Measurements from ENCODE around the gene CCDC87. TPM values are rescaled to one million over a fixed set of nuclear protein-coding genes. Genes with fewer than 3 reads are reported as not detected.

The CCDC87 gene
- total RNA-seq, 1 experiment from 2014 or later, result 1.1 TPM

GRCh38 chr11:66564984-66565383, 27.9 kb downstream of the CCDC87 start:
- no peak overlapping the region for H2BK15ac ChIP-seq (ENCODE audit: low read depth, low read length)
- no peaks in the 10 kb centered on the region for H3K9me3 ChIP-seq (ENCODE audit: control insufficient read depth, low read depth, low read length)
- no CpG with 5 or more reads among the region's 5 CpGs for WGBS (ENCODE audit: extremely low coverage, insufficient read length, low lambda C conversion rate)
- no peak overlapping the region for H2BK120ac ChIP-seq (ENCODE audit: low read depth, low read length, poor library complexity, severe bottlenecking)
- no peak overlapping the region for H3K9ac ChIP-seq (ENCODE audit: extremely low read depth, insufficient read length, low read length)
- no peak overlapping the region for H3K18ac ChIP-seq (ENCODE audit: insufficient read length, low read depth, low read length)
- no peak overlapping the region for H2BK20ac ChIP-seq (ENCODE audit: low read depth, low read length, poor library complexity, severe bottlenecking)
- H4K20me1 ChIP-seq (ENCODE audit: control insufficient read depth, insufficient read depth, insufficient read length), result no peaks in the 10 kb centered on the region
- no peak overlapping the region for H4K91ac ChIP-seq (ENCODE audit: insufficient read length, low read depth, low read length)
- Mint-ChIP-seq H3K9me3 (no peaks in the 10 kb centered on the region), H3K4me3 (no peak overlapping the region), H3K27me3 (ENCODE audit: low read depth) (peaks cover 2% of the 10 kb centered on the region), H3K27ac (peak overlapping the region in 2 of 3 experiments; percentile 52 to 58; a peak in 2 of 7 replicates), H3K36me3 (ENCODE audit: insufficient read depth in 1 of 3, low read depth in 3 of 3) (peaks cover 4 to 48% (median 37%) of the 10 kb centered on the region in 3 experiments), H3K4me1 (peaks cover 12 to 16% of the 10 kb centered on the region in 2 experiments)
- no peak overlapping the region for H2BK5ac ChIP-seq (ENCODE audit: insufficient read length, low read length)
- no peak overlapping the region for H2AK5ac ChIP-seq (ENCODE audit: insufficient read length, low read length)
- H3K79me2 ChIP-seq (ENCODE audit: insufficient read depth, low read length), result no peaks in the 10 kb centered on the region
- H3K23me2 ChIP-seq (ENCODE audit: insufficient read length, low read depth, low read length, poor library complexity, severe bottlenecking), result no peaks in the 10 kb centered on the region
- no peak overlapping the region for H2AFZ ChIP-seq (ENCODE audit: low read length)
- TF ChIP-seq, protein P1, sequence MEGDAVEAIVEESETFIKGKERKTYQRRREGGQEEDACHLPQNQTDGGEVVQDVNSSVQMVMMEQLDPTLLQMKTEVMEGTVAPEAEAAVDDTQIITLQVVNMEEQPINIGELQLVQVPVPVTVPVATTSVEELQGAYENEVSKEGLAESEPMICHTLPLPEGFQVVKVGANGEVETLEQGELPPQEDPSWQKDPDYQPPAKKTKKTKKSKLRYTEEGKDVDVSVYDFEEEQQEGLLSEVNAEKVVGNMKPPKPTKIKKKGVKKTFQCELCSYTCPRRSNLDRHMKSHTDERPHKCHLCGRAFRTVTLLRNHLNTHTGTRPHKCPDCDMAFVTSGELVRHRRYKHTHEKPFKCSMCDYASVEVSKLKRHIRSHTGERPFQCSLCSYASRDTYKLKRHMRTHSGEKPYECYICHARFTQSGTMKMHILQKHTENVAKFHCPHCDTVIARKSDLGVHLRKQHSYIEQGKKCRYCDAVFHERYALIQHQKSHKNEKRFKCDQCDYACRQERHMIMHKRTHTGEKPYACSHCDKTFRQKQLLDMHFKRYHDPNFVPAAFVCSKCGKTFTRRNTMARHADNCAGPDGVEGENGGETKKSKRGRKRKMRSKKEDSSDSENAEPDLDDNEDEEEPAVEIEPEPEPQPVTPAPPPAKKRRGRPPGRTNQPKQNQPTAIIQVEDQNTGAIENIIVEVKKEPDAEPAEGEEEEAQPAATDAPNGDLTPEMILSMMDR (conservative IDR thresholded peaks at IDR 0.05), result no peak
- H3K14ac ChIP-seq (ENCODE audit: insufficient read depth, low read length), result no peak overlapping the region
- H4K8ac ChIP-seq (replicated peaks; ENCODE audit: insufficient read length, low read depth, low read length), result no peak overlapping the region
- no peak for DNase-seq
- no peak overlapping the region for H3K23ac ChIP-seq (ENCODE audit: insufficient read length, low read depth, low read length)
- no peak overlapping the region for H3K4ac ChIP-seq (ENCODE audit: low read depth, low read length)
- peaks cover under 1% of the 10 kb centered on the region; the same call in 1 of the 2 replicates for H3K4me1 ChIP-seq (ENCODE audit: insufficient read depth, low read length)
- H2BK12ac ChIP-seq (ENCODE audit: insufficient read length, low read depth, low read length), result no peak overlapping the region
- H4K5ac ChIP-seq (ENCODE audit: insufficient read length, low read depth, low read length), result no peak overlapping the region
- no peaks in the 10 kb centered on the region for H3K79me1 ChIP-seq (ENCODE audit: insufficient read depth, low read depth, low read length, poor library complexity, severe bottlenecking)
- no peaks in the 10 kb centered on the region for H3K27me3 ChIP-seq (ENCODE audit: insufficient read depth, low read length)
- no peak overlapping the region for H3K27ac ChIP-seq (ENCODE audit: insufficient read length, low read depth, low read length)
- no peak overlapping the region for H3T11ph ChIP-seq (ENCODE audit: low read length)
- no peak overlapping the region for H3K4me2 ChIP-seq (ENCODE audit: insufficient read depth, insufficient read length, low read length)
- no peak overlapping the region for H3K56ac ChIP-seq (ENCODE audit: insufficient read length, low read depth, low read length)

Measured in H9 (cell line).